GM12874 (cell line): ENCODE data around the gene ST8SIA5.

Experiments used
- TF ChIP-seq, protein P1 (sequence below): IDR thresholded peaks from 2 replicates; pipeline ENCODE4 v1.5.1; 2011; ENCODE audit warnings: low read depth, mild to moderate bottlenecking, control low read depth, low read length, moderate library complexity; ENCODE audit not compliant: insufficient read depth

Gene ST8SIA5

DNA sequence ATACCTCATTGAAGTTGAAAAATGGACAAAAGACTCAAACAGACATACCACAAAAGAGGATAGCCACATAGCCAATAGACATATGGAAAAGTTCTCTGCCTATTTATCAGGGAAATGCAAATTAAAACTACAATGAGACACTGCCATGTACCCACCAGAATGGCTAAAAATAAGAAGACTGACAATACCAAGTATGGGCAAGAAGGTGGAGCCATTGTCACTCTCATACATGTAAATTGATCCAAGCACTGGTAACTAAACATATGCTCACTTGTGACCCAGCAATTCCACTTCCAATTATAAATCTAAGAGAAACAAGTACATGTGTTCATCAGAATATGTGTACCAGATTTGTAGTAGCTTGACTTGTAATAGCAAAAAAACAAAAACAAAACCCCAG is 104.5 kb downstream of the ST8SIA5 start:
- TF ChIP-seq, protein P1, sequence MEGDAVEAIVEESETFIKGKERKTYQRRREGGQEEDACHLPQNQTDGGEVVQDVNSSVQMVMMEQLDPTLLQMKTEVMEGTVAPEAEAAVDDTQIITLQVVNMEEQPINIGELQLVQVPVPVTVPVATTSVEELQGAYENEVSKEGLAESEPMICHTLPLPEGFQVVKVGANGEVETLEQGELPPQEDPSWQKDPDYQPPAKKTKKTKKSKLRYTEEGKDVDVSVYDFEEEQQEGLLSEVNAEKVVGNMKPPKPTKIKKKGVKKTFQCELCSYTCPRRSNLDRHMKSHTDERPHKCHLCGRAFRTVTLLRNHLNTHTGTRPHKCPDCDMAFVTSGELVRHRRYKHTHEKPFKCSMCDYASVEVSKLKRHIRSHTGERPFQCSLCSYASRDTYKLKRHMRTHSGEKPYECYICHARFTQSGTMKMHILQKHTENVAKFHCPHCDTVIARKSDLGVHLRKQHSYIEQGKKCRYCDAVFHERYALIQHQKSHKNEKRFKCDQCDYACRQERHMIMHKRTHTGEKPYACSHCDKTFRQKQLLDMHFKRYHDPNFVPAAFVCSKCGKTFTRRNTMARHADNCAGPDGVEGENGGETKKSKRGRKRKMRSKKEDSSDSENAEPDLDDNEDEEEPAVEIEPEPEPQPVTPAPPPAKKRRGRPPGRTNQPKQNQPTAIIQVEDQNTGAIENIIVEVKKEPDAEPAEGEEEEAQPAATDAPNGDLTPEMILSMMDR = no peak

DNA sequence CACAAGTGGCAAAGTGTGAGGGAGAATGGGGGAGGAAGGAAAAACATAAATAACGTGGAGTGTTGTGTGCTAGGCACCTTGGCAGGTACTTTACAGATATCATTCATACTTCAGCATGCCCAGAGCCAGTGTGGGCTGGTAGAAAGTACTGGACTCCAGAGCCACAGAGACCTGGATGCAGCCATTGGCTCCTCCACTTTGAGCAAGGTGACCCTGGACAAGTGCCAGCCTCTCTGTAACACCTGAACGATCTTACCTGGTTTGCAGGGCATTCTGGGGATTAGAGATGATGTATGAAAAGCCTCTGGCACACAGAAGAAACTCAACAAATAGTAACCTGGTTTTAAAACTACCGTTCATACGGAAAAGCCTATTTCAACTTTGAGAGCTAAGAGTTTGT is 106.2 kb downstream of the ST8SIA5 start:
- TF ChIP-seq, protein P1 = no peak

DNA sequence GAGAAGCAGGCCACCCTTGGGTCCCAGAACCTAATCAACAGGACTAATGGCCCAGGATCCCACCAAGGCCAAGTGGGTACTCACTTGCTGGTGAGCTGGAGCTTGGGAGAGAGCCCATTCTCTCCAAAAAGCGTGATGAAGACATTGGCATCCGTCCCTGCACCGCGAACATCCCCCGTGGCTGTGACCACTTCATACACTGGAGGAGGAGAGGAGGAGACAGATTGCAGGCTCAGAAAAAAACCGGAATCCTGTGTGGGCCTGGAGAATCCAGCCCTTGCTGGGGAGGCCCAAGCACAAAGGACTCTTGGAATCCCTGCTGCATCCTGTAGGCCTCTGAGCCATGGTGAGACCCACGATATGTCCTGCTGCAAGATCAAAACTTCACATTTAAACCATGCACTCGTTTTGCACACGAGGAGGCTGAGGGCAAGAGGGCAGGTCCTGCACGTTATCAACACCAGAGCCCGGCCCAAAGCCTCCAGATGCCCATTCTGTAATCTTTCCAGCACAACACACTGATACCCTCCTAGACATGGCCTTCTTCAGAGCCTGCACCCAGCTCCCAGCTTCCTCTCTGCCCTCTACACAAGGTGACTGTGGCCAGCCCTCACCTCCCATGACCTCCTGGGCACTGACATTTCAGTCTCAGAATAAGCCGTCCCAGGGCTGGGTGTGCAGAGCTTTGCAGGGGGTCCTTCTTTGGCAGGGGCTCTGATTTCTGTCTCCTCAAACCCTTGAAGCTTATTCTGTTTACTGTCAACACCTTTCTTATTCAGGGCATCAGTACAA is 107.6 kb downstream of the ST8SIA5 start:
- TF ChIP-seq, protein P1 = no peak

DNA sequence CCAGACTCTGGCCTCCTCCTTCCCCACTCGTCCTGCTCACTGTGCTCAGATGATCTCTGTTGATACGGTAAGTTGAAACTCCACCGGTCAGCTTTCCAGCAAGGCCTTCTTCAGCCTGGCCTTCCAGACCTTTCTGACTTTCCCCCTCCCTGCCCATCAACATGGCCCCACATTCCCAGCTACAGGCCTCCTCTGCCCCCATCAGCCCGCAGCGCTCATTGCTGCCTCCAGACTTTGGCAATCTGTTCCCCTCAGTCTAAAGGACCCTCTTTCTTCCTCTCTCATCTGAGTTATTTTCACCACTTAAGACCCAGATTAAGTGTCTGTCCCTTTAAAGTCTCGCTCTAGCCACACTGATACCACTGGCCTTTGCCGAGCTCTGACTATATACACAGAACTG is 110.4 kb downstream of the ST8SIA5 start:
- TF ChIP-seq, protein P1 = no peak

DNA sequence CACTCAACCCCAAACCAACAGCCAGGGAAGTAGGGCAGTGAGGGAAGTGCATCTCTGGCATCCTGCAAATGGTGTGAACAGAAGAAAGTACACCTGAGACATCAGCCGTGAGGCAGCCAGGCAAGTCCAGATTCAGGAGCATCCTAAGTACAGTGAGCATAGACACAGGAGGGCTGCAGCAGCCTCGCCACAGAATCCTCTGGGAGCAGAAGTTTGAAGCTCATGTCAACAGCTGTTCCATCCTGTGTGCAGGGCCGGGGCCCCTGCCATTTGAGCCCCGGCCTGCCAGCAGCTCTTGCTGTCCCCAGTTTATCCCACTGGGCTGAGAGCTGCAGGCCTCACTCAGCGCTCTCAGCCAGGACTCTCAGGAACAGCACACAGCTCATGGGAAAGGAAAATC is 114.3 kb downstream of the ST8SIA5 start:
- TF ChIP-seq, protein P1 = no peak

DNA sequence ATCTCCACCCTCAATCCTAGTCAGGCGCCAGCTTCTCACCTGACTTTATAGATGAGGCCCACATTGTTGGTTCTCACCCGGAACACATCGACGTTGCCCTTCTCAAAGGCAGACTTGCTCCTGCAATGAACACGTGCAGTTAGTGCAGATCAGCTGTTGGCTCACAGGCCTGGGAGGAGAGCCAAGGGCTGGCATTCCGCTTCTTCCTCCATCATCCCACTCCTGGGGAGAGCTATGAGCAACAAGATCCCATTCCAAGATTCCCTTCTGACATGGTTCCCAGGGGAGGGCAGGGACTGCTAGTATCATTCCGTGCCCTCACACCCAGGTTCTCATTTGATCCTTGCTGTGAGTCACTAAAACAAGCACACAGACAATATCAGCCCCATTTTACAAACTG is 114.9 kb downstream of the ST8SIA5 start:
- TF ChIP-seq, protein P1 = no peak

DNA sequence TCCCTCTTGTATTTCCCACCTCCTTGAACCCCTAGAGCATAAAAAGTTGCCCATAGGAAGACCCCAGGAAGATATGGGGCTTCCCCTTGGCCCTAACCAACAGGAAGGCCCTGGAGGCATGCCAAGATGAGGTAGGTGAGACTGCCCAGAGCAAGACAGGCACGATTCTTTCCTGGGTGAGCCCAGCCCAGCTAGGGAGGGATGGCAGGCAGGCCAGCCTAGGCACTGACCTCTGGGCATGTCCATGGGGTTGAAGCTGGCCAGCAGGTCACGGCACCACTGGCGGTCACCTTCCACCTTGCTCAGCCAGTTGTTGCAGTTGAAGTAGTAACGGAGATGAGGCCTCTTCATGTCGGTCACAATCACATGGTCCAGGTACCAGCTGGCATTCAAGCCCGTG is 117.5 kb downstream of the ST8SIA5 start:
- TF ChIP-seq, protein P1 = no peak
